OCI-LY7 (cell line): ENCODE data around the gene SLC35B3. TPM values are rescaled to one million over a fixed set of nuclear protein-coding genes. Genes with fewer than 3 reads are reported as not detected.

Experiments used
- BruUV-seq: library from RNA; stranded (reverse); fragments of 400-500 nt; replicated peaks from 2 replicates; lab custom pipeline; 2021; lab: Mats Ljungman, UMichigan
- CTCF ChIA-PET: fragments of 300-600 bp; sonication (Branson Sonifier 250); formaldehyde crosslinking; loops from one replicate; lab custom pipeline; 2022; ENCODE audit warnings: antibody characterized with exemption; ENCODE audit not compliant: unreplicated experiment; lab: Charles Lee
- POLR2A ChIA-PET: fragments of 300-600 bp; sonication (Branson Sonifier 250); formaldehyde crosslinking; loops from one replicate; lab custom pipeline; 2022; ENCODE audit warnings: antibody characterized with exemption; lab: Charles Lee
- DNase-seq: peaks from one replicate; pipeline ENCODE4 v3.0.0-alpha.2; 2015; ENCODE audit warnings: low spot score
- H2AFZ ChIP-seq: fragments of 200-600 bp; sonication (generic), shearing (Covaris generic); 2 replicates; pipeline ENCODE4 v1.6.1; 2014; ENCODE audit warnings: mild to moderate bottlenecking, antibody characterized with exemption, low read length, moderate library complexity
- H3K27ac ChIP-seq: fragments of 200-600 bp; sonication (generic); 2 replicates; pipeline ENCODE4 v1.5.1; 2014; ENCODE audit warnings: mixed run types, low read depth, mild to moderate bottlenecking, moderate library complexity, low read length, inconsistent platforms; ENCODE audit not compliant: poor library complexity, severe bottlenecking
- H3K36me3 ChIP-seq: fragments of 200-600 bp; sonication (generic); 2 replicates; pipeline ENCODE4 v1.6.1; 2014; ENCODE audit warnings: mild to moderate bottlenecking, antibody characterized with exemption, low read length, moderate library complexity, mixed read lengths; ENCODE audit not compliant: insufficient read depth
- H3K4me1 ChIP-seq: fragments of 200-600 bp; sonication (generic); 2 replicates; pipeline ENCODE4 v1.5.1; 2014; ENCODE audit warnings: mild to moderate bottlenecking, low read length; ENCODE audit not compliant: insufficient read depth, poor library complexity, severe bottlenecking
- H3K4me2 ChIP-seq: fragments of 200-600 bp; sonication (generic); 2 replicates; pipeline ENCODE4 v1.6.1; 2014; ENCODE audit warnings: mild to moderate bottlenecking, low read length
- H3K4me3 ChIP-seq: fragments of 200-600 bp; sonication (generic); 2 replicates; pipeline ENCODE4 v1.5.1; 2014; ENCODE audit warnings: mild to moderate bottlenecking, low read depth, low read length; ENCODE audit not compliant: poor library complexity, severe bottlenecking
- H3K79me2 ChIP-seq: fragments of 200-600 bp; sonication (generic); 2 replicates; pipeline ENCODE4 v1.6.1; 2016; ENCODE audit warnings: low read depth, mild to moderate bottlenecking, low read length, moderate library complexity, mixed read lengths; ENCODE audit not compliant: insufficient read depth
- H3K9me2 ChIP-seq: fragments of 200-600 bp; sonication (generic); 2 replicates; pipeline ENCODE4 v1.6.1; 2016; ENCODE audit warnings: mild to moderate bottlenecking, low read length, mixed read lengths; ENCODE audit not compliant: insufficient read depth
- H3K9me3 ChIP-seq: fragments of 200-600 bp; sonication (generic); 2 replicates; pipeline ENCODE4 v1.6.1; 2014; ENCODE audit warnings: mild to moderate bottlenecking, mixed run types, low read length, mixed read lengths
- H4K20me1 ChIP-seq: fragments of 200-600 bp; sonication (generic); 2 replicates; pipeline ENCODE4 v1.6.1; 2014; ENCODE audit warnings: mild to moderate bottlenecking, antibody characterized with exemption, low read length, moderate library complexity, mixed read lengths; ENCODE audit not compliant: insufficient read depth
- EZH2phosphoT487 ChIP-seq: fragments of 200-600 bp; sonication (generic); IDR thresholded peaks from 2 replicates; pipeline ENCODE4 v1.6.1; 2018; ENCODE audit warnings: low read depth, borderline replicate concordance, mild to moderate bottlenecking, mixed run types, antibody characterized with exemption, low read length, moderate library complexity, mixed read lengths
- intact Hi-C: fragments of 100-400 bp; cut with micrococcal nuclease; formaldehyde crosslinking; loops from one replicate; pipeline ENCODE4 v1.10.0; 2022; ENCODE audit not compliant: unreplicated experiment
- total RNA-seq, 2 experiments: library from RNA; depleted of rRNA in 1 of 2; stranded (reverse); fragments of >200 nt in 1 of 2; shearing (Covaris generic) in 1 of 2; gene quantifications; 2 replicates each; pipeline ENCODE4 v1.2.3, GENCODE V29; 2014 to 2022
- TF ChIP-seq, protein P1 (sequence below): fragments of 200-600 bp; sonication (generic); conservative IDR thresholded peaks from 2 replicates; pipeline ENCODE4 v1.5.1; 2014; ENCODE audit warnings: mild to moderate bottlenecking, antibody characterized with exemption, low read length, moderate library complexity, mixed read lengths

SLC35B3 gene
- total RNA-seq, 2 experiments from 2014 or later: 10.3 to 16.1 TPM

DNA sequence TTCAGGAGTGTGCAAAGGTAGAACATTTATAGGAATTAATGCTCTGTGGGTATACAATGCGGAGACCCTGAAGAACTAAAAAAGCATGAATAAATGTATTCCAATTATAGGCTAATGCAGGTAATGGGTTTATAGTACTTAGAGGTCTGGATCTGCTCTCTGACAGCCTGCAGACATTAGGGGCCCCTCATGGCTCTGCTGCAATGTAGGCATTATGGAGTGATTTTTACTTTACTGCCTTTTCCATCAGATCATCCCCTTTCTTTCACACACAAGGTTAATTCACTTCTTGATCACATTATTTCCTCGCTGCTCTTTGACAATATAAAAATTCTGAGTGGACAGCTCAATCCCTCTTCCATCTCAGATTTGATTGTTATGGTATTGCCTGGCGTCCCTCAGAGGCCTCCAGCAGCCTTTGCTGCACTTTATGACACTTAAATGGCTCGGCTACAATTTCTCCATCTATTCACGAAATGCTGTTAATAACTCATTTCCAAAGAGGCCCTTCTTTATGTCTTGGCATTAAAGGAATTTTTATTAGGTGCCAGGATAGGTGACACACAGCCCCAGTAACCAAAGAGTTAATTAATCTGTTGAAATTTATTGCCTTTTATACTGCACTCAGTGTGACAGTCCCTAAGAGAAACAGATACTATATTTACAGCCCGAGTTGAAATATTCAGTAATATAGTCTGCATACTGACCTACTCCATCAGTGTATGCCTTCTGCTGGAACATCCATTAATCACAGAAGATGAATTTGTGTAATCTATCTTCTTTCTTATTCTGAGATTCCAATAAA lies 33.4 kb upstream of the SLC35B3 start:
- BruUV-seq: no TSS peak
- Histone ChIP-seq H3K4me1 (no peaks in the 10 kb centered on the region), H3K4me3 (no peak overlapping the region), H3K27ac (no peak overlapping the region), H4K20me1 (no peaks in the 10 kb centered on the region), H3K4me2 (no peak overlapping the region), H3K79me2 (no peaks in the 10 kb centered on the region), H3K36me3 (no peaks in the 10 kb centered on the region), H3K9me2 (no peaks in the 10 kb centered on the region), H3K9me3 (no peaks in the 10 kb centered on the region), H2AFZ (no peak overlapping the region)
- no peak for TF ChIP-seq EZH2phosphoT487
- ChIA-PET CTCF (no interaction called here), POLR2A (no interaction called here)
- intact Hi-C loops: no loop called here
- DNase-seq: no peak

DNA sequence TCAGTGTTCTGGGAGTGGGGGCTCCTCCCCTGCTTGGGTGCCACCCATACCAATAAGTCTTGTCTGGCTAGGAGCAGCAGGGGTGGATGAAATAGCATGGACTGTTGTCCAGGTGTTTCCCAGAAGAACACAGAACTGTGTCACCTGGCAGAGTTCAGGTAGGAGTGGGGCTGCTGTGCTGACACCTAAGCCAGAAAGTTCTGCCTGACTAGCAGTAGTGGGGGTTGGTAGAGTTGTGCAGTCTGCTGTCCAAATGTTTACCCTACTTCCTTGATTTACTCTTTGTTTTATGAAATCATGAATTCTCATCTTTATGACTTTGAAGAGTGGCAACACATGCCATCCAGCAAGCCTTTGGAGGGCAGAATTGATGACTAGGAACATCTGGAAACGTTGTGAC lies 27.3 kb upstream of the SLC35B3 start:
- intact Hi-C loops: no loop called here
- H3K9me2 ChIP-seq: no peaks in the 10 kb centered on the region
- no peaks in the 10 kb centered on the region for H3K9me3 ChIP-seq
- H3K79me2 ChIP-seq: no peaks in the 10 kb centered on the region
- TF ChIP-seq, protein P1, sequence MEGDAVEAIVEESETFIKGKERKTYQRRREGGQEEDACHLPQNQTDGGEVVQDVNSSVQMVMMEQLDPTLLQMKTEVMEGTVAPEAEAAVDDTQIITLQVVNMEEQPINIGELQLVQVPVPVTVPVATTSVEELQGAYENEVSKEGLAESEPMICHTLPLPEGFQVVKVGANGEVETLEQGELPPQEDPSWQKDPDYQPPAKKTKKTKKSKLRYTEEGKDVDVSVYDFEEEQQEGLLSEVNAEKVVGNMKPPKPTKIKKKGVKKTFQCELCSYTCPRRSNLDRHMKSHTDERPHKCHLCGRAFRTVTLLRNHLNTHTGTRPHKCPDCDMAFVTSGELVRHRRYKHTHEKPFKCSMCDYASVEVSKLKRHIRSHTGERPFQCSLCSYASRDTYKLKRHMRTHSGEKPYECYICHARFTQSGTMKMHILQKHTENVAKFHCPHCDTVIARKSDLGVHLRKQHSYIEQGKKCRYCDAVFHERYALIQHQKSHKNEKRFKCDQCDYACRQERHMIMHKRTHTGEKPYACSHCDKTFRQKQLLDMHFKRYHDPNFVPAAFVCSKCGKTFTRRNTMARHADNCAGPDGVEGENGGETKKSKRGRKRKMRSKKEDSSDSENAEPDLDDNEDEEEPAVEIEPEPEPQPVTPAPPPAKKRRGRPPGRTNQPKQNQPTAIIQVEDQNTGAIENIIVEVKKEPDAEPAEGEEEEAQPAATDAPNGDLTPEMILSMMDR: no peak
- TF ChIP-seq EZH2phosphoT487: no peak
- DNase-seq: no peak
- ChIA-PET POLR2A (no interaction called here), CTCF (no interaction called here)
- H3K4me2 ChIP-seq: no peak overlapping the region
- no TSS peak for BruUV-seq
- no peaks in the 10 kb centered on the region for H3K4me1 ChIP-seq
- H3K27ac ChIP-seq: no peak overlapping the region
- no peaks in the 10 kb centered on the region for H3K36me3 ChIP-seq
- no peak overlapping the region for H2AFZ ChIP-seq
- H3K4me3 ChIP-seq: no peak overlapping the region
- H4K20me1 ChIP-seq: no peaks in the 10 kb centered on the region

DNA sequence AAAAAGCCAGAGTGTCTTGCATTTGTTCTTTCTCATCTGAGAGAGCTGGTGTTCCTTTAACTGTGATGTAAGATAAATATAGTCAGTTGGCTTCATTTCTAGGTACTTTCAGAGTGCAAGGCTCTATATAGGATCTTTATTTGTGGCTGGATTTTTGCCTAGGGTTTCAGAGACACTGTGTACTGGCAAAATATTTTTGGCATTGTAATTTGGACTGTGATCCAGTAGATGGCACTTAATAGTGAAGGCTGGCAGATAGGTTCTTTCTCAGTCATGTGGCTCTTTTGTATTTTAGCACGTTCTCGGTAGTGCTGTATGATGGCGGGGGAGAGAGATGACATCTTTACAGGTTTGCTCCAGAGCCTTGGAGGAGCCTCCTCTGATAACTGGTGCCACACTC lies 26.8 kb upstream of the SLC35B3 start:
- TF ChIP-seq, protein P1: peak; percentile 47; the same call in 1 of the 2 replicates
- TF ChIP-seq EZH2phosphoT487: no peak
- H4K20me1 ChIP-seq: no peaks in the 10 kb centered on the region
- no peaks in the 10 kb centered on the region for H3K79me2 ChIP-seq
- POLR2A ChIA-PET: no interaction called here
- DNase-seq: no peak
- no TSS peak for BruUV-seq
- CTCF ChIA-PET: no interaction called here
- no peak overlapping the region for H3K4me3 ChIP-seq
- H3K36me3 ChIP-seq: no peaks in the 10 kb centered on the region
- intact Hi-C loops: no loop called here
- no peaks in the 10 kb centered on the region for H3K9me2 ChIP-seq
- no peak overlapping the region for H3K27ac ChIP-seq
- H3K4me2 ChIP-seq: no peak overlapping the region
- no peaks in the 10 kb centered on the region for H3K9me3 ChIP-seq
- H3K4me1 ChIP-seq: no peaks in the 10 kb centered on the region
- H2AFZ ChIP-seq: no peak overlapping the region
